ENCODE results near the gene TP63.

GRCh38 chr3:189830401-189830800, 199.2 kb downstream of the TP63 start:
- TF ChIP-seq CTCF (IDR thresholded peaks at IDR 0.05) (no peak), POLR2A (IDR thresholded peaks at IDR 0.05) (no peak)
